Lower lobe of right lung (tissue), 2 donors: ENCODE data around the gene KCNQ1. TPM values are rescaled to one million over a fixed set of nuclear protein-coding genes. Genes with fewer than 3 reads are reported as not detected.

ENCODE experiments used
- ATAC-seq, 2 donors: fragments of 200-7000 bp; cut with Tn5 transposase; one replicate each; pipeline ENCODE4 v1.9.1; 2020 to 2022; ENCODE audit warnings: mild to moderate bottlenecking in 2 of 2, moderate library complexity in 2 of 2
- DNase-seq: peaks from one replicate; pipeline ENCODE4 v3.0.0-alpha.2; 2020
- H3K27ac ChIP-seq: fragments of 200-600 bp; one replicate; pipeline ENCODE4 v1.8.0; 2022
- H3K27me3 ChIP-seq: fragments of 200-600 bp; one replicate; pipeline ENCODE4 v1.8.0; 2022; ENCODE audit warnings: low read depth
- H3K36me3 ChIP-seq: fragments of 200-600 bp; one replicate; pipeline ENCODE4 v1.8.0; 2022; ENCODE audit warnings: mild to moderate bottlenecking
- H3K4me1 ChIP-seq: fragments of 200-600 bp; one replicate; pipeline ENCODE4 v1.8.0; 2022
- H3K4me3 ChIP-seq: fragments of 200-600 bp; one replicate; pipeline ENCODE4 v1.8.0; 2022; ENCODE audit warnings: mild to moderate bottlenecking
- H3K9me3 ChIP-seq: fragments of 200-600 bp; one replicate; pipeline ENCODE4 v1.8.0; 2022
- intact Hi-C: fragments of 100-400 bp; cut with DNase I; formaldehyde crosslinking; loops from one replicate; pipeline ENCODE4 v1.11.0; 2022
- total RNA-seq: library from RNA; stranded (reverse); fragmentation: NEBNext Ultra II Directional; extraction: Animal tissue kit (Norgen Biotek cat#: 25700); gene quantifications from one replicate; pipeline ENCODE4 v1.2.1, GENCODE V29; 2021
- TF ChIP-seq, protein P1 (sequence below): fragments of 200-600 bp; IDR thresholded peaks from one replicate; pipeline ENCODE4 v1.8.0; 2022; ENCODE audit warnings: antibody characterized with exemption, mild to moderate bottlenecking
- donor health status: DM: no; HTN: yes; CAD: no; lungs with severe emphysema.

KCNQ1 gene
- total RNA-seq, 1 donor from 2014 or later = 51.0 TPM

DNA sequence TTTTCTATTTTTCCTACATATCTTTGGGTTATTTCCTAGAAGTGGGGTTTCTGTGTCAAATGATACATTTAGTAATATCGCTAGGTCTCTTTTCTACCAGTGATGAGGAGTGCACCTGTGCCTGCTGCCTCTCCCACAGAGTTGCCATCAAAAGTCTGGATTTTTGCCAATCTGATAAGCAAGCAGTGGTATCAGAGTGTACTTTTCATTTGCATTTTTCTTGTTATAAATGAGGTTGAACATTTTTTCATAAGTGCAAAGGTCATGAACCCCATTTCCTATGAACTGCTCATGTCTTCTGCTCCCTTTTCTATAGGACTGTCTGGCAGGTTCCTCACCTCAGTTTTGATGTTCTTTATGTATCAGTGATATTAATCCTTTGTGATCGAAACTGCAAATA, 2.2 kb upstream of the KCNQ1 start:
- ATAC-seq = no peak
- Histone ChIP-seq H3K27me3 (peaks cover 4% of the 10 kb centered on the region), H3K4me1 (peaks cover 31% of the 10 kb centered on the region), H3K9me3 (no peaks in the 10 kb centered on the region), H3K4me3 (no peak overlapping the region), H3K36me3 (no peaks in the 10 kb centered on the region), H3K27ac (no peak overlapping the region)
- TF ChIP-seq, protein P1, sequence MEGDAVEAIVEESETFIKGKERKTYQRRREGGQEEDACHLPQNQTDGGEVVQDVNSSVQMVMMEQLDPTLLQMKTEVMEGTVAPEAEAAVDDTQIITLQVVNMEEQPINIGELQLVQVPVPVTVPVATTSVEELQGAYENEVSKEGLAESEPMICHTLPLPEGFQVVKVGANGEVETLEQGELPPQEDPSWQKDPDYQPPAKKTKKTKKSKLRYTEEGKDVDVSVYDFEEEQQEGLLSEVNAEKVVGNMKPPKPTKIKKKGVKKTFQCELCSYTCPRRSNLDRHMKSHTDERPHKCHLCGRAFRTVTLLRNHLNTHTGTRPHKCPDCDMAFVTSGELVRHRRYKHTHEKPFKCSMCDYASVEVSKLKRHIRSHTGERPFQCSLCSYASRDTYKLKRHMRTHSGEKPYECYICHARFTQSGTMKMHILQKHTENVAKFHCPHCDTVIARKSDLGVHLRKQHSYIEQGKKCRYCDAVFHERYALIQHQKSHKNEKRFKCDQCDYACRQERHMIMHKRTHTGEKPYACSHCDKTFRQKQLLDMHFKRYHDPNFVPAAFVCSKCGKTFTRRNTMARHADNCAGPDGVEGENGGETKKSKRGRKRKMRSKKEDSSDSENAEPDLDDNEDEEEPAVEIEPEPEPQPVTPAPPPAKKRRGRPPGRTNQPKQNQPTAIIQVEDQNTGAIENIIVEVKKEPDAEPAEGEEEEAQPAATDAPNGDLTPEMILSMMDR = no peak
- no peak for DNase-seq
- intact Hi-C loops = loop anchor here (10.0 kb wide), 1 partner anchor 452 kb away; no protein-coding TSS in a partner anchor

DNA sequence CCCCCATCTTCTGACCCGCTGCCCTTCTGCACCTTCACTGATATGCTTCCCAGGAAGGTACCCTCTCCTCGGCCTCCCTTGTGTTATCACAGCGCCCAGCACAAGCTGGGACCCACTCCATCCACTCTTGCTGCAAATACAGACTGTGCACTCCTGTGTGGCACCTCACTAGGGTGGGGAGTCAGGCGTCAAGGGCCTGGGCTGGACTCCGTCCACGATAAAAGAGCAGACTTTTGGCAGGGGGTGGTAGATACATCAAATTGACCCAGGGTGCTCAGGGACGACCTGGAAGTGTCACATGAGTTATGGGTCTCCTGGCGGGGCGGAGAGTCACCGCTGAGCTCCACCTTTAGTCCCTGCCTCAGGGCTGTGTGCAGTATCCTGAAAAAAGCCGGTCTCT, 1.4 kb upstream of the KCNQ1 start:
- DNase-seq = peak; percentile 30
- H3K27me3 ChIP-seq = peaks cover 4% of the 10 kb centered on the region
- H3K9me3 ChIP-seq = no peaks in the 10 kb centered on the region
- H3K36me3 ChIP-seq = no peaks in the 10 kb centered on the region
- H3K4me3 ChIP-seq = no peak overlapping the region
- no peak overlapping the region for H3K27ac ChIP-seq
- intact Hi-C loops = loop anchor here (10.0 kb wide), 1 partner anchor 451 kb away; no protein-coding TSS in a partner anchor
- TF ChIP-seq, protein P1 = no peak
- ATAC-seq = no peak
- H3K4me1 ChIP-seq = peaks cover 35% of the 10 kb centered on the region

DNA sequence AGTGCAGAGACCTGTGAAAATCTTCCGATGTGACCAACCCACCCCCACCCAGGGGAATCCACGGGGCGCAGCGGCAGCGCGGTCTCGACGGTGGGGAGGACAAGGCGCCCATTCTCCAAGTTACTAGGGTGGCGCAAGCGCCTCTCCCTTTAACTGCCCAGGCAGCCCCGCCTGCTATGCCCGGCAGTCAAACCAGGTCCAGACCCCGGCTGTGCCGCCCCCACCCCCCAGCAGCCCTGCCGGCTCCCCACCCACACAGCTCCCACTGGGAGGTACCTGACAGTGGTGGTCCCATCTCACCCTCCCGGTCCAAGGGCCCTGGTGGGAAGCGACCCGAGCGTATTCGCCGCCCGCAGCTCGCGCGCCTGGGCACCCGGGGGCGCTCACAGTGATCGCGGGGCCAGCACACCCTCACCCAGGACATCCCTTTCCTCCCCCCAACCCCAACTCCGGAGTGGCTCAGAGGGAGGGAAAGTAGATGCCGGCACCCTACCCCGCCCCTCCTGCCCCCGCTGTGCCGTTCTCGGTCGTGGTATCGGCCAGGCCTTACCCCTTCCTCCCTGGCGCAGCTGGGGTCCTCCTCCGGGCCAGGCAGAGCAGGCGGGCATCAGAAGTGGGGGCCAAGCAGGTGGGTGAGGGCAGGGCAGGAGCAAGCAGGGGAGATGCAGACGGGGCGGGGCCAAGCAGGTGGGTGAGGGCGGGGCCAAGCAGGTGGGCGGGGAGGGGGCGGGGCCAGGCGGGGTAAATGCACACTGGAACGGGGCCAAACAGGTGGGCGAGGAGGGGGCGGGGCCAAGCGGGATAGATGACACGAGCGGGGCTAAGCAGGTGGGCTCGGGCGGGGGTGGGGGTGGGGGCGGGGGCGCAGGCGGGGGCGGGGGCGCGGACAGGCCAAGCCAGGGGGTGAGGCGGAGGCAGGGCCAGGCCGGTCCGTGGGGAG, 657 bp upstream of the KCNQ1 start, which contains the start of gene TRPM5:
Gene TRPM5, minus strand, starts transcription at position 634 of the 940 bp plus-strand sequence. CDS start 21,478 bp downstream, outside the sequence.
- ATAC-seq (peak; percentile 67 to 68), DNase-seq (peak; percentile 62)
- peaks cover 4% of the 10 kb centered on the region for H3K27me3 ChIP-seq
- TF ChIP-seq, protein P1 = no peak
- H3K9me3 ChIP-seq = no peaks in the 10 kb centered on the region
- H3K27ac ChIP-seq = peak within 1 kb of the TSS; percentile 62
- intact Hi-C loops = loop anchor here (10.0 kb wide), 1 partner anchor 451 kb away; no protein-coding TSS in a partner anchor
- H3K4me1 ChIP-seq = peaks cover 35% of the 10 kb centered on the region
- peak within 1 kb of the TSS; percentile 61 for H3K4me3 ChIP-seq
- H3K36me3 ChIP-seq = no peaks in the 10 kb centered on the region

DNA sequence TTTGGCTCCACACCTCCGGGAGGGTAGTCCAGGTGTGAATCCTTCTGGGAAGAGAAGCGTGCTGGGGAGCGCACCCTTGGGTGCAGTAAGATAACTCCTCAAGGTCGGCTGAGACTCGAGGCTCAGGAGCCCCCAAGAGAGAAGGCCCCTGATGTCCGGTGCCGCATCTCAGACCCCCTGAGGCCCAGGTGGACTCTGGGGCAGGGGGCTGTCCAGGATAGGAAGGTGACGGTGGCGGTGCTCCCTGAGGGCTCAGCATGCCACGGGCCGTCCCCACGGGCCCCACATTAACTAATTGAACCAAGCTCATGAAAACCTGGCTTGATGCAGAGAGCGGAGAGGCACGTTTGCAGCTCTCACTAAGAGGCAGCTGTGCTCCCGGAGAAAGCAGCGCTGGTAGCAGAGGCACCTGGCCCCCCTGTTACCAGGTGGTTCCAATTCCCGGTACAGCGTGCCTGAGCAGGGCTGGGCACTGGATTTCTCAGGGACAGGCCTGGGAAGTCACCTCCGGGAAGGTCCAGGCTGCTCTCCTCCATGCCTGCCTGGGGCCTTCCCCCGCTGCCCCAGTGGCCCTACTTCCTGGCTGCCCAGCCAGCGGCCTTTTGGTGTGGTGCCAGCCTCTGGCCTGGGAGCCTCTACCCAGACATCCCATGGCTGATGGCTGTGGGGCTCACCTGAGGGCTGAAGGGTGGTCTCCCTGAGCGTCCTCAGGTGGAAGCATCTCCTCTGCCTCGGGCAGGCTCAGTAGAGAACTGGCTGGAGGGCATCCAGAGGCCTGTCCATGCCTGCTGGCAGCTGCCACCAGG, 1.1 kb downstream of the KCNQ1 start:
- H3K27ac ChIP-seq = peak overlapping the region; percentile 62
- peak; percentile 43 to 45 for ATAC-seq

More for the DNA sequence above, 1.1 kb downstream of the KCNQ1 start:
- TF ChIP-seq, protein P1 = no peak
- Histone ChIP-seq H3K27me3 (peaks cover 4% of the 10 kb centered on the region), H3K4me1 (peaks cover 35% of the 10 kb centered on the region), H3K36me3 (no peaks in the 10 kb centered on the region), H3K4me3 (peak overlapping the region; percentile 61), H3K9me3 (no peaks in the 10 kb centered on the region)
- intact Hi-C loops = loop anchor here (10.0 kb wide), 1 partner anchor 449 kb away; no protein-coding TSS in a partner anchor
- peak; percentile 74 for DNase-seq
